HG03025 (cell line): ENCODE results near the gene EPB42.
"Not testable (repeated sequence)": the region's sequence is repeated elsewhere in the genome, so short reads cannot be mapped to it uniquely, and the experiment has no call there.

Experiments
- ATAC-seq: cut with Tn5 transposase; IDR thresholded peaks from one replicate; pipeline ENCODE4 v1.9.1; 2021; ENCODE audit warnings: mild to moderate bottlenecking, moderate library complexity; ENCODE audit not compliant: unreplicated experiment, low FRiP score

Gene EPB42

GRCh38 chr15:43213466-43213865 lies 7.4 kb downstream of the EPB42 start:
- ATAC-seq, result no peak

- no peak for ATAC-seq
These were observed 7.9 kb downstream of the EPB42 start for GRCh38 chr15:43212951-43213350.

GRCh38 chr15:43212299-43212698 lies 8.5 kb downstream of the EPB42 start:
- ATAC-seq, result no peak

DNA sequence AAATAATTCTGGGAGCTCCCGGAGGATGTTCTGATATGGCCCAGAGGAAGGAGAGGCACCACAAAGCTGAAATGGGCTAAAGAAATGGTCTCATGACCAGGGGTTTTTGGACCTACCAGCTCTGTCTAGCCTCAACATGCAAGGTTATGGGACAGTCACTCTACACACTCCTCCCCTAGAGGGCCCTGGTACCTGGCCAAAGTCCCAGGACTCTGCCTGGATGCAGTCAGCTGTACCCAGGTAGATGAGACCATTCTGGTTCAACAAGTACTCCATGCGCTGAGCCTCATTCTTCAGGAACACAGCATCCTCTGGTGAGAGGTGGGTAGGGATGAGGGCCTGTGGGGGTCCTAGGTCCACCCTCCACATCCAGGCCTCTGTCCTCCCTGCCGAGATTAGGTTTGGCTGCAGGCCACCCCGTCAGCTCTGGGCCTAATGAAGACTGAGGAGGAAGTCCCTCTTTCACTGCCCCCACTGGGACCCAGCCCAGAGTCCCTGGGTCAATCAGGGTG lies 9.5 kb downstream of the EPB42 start:
- no peak for ATAC-seq

DNA sequence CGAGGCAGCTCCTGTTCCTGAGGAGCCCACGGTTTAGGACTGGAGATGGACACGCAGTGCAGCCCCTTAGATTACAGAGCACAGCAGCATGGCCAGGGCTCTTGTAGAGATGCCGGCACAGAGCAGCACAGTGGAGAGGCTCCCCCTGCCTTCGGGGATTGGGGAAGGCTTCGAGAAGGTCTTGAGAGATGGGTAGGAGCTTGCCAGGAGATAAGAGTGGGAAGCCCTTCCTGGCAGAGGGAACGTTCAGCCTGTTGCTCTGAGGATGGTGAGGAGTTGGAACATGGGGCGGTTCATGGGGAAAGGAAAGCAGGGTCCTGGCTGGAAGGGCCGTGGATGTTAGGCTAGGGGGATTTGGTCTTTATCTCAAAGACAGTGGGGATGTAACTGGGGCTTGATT lies 10.0 kb downstream of the EPB42 start:
- ATAC-seq, result no peak

DNA sequence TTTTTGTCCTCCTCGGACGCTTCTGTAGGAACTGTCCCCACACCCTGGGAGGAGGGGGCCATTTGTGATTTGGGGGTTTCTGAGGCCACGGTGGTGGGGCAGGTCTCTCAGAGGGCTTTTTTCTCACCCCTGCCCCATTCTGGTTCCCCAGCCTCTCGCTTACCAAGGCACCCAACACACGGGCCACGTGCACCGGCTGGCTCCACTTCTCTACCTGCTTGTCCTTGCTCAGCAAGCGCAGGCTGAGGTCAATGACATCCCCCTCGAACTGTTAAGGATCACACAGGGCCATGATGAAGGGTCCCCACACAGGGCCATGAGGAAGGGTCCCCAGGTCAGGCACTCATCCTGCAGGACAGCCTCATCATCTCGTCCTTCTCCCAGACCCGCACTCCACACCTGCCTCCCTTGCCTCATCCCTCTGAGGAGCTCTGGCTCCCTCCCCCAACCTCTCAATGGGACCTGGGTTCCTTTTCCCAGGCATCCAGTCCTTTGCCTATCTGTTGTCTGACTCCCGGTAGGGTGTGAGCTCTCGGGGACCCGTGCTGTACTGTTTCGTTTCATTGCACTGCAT lies 10.6 kb downstream of the EPB42 start:
- no peak for ATAC-seq

- ATAC-seq, result no peak
These were observed 11.6 kb downstream of the EPB42 start for GRCh38 chr15:43209059-43209824.

GRCh38 chr15:43208052-43209002 lies 12.5 kb downstream of the EPB42 start:
- no peak for ATAC-seq

DNA sequence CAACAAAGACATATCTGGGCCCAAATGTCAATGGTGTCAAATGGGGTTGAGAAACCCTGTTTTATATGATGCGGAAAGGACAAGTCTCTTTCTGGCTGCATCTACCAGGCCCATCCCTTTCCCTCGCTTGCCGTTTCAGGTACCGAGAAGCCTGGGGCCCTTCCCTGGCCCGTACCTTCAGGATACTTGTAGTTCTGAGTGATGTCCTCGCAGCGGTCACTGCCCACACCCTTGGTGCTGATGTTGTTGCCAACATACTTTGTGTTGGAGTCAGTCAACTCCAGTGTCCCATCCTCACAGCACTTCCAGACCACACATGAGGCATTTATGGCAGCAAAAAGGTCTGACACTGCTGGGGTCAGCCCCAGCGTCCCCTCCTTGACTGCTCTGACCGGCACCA lies 13.8 kb downstream of the EPB42 start:
- ATAC-seq, result no peak

GRCh38 chr15:43206054-43206453 lies 14.8 kb downstream of the EPB42 start:
- ATAC-seq, result no peak

- ATAC-seq, result no peak
These were observed 16.6 kb downstream of the EPB42 start for GRCh38 chr15:43204016-43204901.

DNA sequence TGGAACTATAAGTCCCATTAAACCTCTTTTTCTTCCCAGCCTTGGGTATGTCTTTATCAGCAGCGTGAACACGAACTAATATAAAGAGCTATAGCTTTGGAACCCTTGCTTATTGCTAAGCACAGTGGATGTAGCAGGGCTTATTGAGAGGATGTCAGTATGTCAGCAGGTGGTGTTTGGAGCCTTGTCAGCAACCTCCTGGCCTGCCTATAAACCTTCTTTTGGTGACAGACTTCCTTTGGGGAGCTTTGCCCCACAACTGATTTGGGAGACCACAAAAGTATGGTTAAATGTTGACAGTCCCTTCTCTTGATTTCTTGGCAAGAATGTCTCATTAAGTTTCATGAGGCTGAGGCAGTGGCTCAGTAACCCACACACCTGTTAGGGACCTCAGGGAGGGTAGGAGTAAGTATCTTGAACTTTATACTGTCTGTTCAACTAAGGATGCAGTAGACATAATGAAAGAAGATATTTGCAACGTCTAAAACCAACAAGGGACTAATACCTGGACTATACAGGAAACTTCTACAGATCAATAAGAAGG lies 20.8 kb downstream of the EPB42 start:
- ATAC-seq, result no peak

- ATAC-seq, result no peak
These were observed 21.8 kb downstream of the EPB42 start for GRCh38 chr15:43198992-43199391.

GRCh38 chr15:43198556-43198955 lies 22.3 kb downstream of the EPB42 start:
- not testable (repeated sequence) for ATAC-seq

DNA sequence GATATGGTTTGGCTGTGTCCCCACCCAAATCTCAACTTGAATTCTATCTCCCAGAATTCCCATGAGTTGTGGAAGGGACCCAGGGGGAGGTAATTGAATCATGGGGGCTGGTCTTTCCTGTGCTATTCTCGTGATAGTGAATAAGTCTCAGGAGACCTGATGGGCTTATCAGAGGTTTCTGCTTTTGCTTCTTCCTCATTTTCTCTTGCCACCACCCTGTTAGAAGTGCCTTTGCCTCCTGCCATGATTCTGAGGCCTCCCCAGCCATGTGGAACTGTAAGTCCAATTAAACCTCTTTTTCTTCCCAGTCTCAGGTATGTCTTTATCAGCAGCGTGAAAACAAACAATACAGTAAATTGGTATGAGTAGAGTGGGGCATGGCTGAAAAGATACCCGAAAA lies 23.0 kb downstream of the EPB42 start:
- not testable (repeated sequence) for ATAC-seq

DNA sequence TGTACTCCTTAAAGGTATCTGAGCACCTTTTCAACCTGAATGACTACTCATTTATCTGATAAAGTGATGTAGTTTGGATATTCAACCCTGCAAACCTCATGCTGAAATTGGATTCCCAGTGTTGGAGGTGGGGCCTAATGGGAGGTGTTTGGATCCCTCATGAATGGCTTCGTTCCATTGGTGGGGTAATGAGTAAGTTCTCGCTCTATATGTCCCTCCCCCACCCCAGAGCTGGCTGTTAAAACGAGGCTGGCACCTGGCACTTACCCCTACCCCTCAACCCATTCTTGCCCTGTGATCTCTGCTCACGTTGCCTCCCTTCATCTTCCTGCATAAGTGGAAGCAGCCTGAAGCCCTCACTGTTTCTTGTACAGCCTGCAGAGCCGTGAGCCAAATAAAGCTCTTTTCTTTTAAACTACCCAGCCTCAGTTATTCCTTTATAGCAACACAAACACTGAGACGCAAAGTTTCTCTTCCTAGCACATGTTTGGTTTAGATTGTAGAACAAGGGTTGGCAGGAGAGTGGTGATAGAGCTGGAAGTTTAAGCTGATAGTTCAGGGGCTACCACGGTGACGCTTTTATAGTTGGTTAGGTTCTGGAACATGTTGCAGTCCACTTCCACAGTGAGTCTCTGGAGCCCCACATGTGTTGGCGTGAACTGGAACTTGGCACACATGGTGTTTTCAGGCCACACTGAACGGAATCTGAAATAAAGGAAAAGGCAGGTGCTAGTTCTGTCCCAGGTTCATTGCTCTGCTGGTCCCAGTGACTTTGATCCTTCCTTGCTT lies 23.9 kb downstream of the EPB42 start:
- no peak for ATAC-seq

GRCh38 chr15:43194795-43195194 lies 26.0 kb downstream of the EPB42 start:
- no peak for ATAC-seq

GRCh38 chr15:43193710-43194109 lies 27.1 kb downstream of the EPB42 start:
- no peak for ATAC-seq

DNA sequence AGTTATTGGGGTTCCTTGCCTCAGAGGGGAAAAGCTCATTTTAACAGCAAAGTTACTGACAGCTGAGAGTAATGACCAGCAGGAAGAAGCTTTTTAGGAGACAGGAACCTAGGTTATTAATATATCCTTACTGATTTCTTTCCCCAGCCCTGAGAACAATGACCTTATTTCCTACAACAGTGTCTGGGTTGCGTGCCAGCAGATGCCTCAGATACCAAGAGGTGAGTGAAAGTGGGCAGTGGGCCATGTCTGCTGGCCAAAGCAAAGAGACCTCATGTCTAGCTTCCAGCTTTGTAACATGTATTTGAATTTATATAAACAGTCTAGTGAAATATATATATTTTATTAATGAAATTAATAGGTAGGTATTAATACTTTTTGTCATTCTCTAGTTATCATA lies 30.6 kb downstream of the EPB42 start:
- no peak for ATAC-seq
